Tibial nerve (tissue), 4 donors: ENCODE data around the gene SLC12A7. TPM values are rescaled to one million over a fixed set of nuclear protein-coding genes. Genes with fewer than 3 reads are reported as not detected.

Source experiments
- DNase-seq, 2 donors: peaks; one replicate each; pipeline ENCODE4 v3.0.0-alpha.2; 2019; ENCODE audit warnings: low spot score in 2 of 2
- H3K27ac ChIP-seq, 4 donors: fragments of 200-600 bp; sonication (generic) in 3 of 4; one replicate each; pipeline ENCODE4 v1.5.1; 2017 to 2019; ENCODE audit warnings: mild to moderate bottlenecking in 1 of 4
- H3K27me3 ChIP-seq, 2 donors: fragments of 200-600 bp; sonication (generic) in 1 of 2; one replicate each; pipeline versions ENCODE4 v1.5.1 to v1.6.0; 2017 to 2019
- H3K36me3 ChIP-seq, 3 donors: fragments of 200-600 bp; sonication (generic); one replicate each; pipeline ENCODE4 v1.5.1; 2018 to 2019
- H3K4me1 ChIP-seq, 4 donors: fragments of 200-600 bp; sonication (generic) in 3 of 4; one replicate each; pipeline ENCODE4 v1.5.1; 2017 to 2019
- H3K4me3 ChIP-seq, 4 donors: fragments of 200-600 bp; sonication (generic) in 3 of 4; one replicate each; pipeline ENCODE4 v1.5.1; 2017 to 2019; ENCODE audit warnings: mild to moderate bottlenecking in 1 of 4, moderate library complexity in 1 of 4
- H3K9me3 ChIP-seq, 4 donors: fragments of 200-600 bp; sonication (generic) in 3 of 4; one replicate each; pipeline ENCODE4 v1.5.1; 2017 to 2019
- CTCF ChIP-seq, 5 experiments: fragments of 200-600 bp in 3 of 5; fragments of 450-650 bp in 2 of 5; sonication (generic) in 3 of 5; IDR thresholded peaks; one replicate each; pipeline ENCODE4 v1.5.1; 2016 to 2019; ENCODE audit warnings: antibody characterized with exemption in 5 of 5, mild to moderate bottlenecking in 3 of 5, moderate library complexity in 2 of 5
- EP300 ChIP-seq, 2 donors: sonication (generic); formaldehyde crosslinking; IDR thresholded peaks; one replicate each; pipeline ENCODE4 v1.6.1; 2017; ENCODE audit warnings: antibody characterized with exemption in 2 of 2, mild to moderate bottlenecking in 1 of 2
- POLR2A ChIP-seq, 2 donors: fragments of 450-650 bp; IDR thresholded peaks; one replicate each; pipeline ENCODE4 v1.6.1; 2017; ENCODE audit warnings: antibody characterized with exemption in 2 of 2, mild to moderate bottlenecking in 2 of 2, moderate library complexity in 2 of 2
- WGBS, 2 donors: methylation state at CpG; one replicate each; pipeline ENCODE4 v1.1.5; 2018; 5-methylcytosine and 5-hydroxymethylcytosine counted together
- total RNA-seq, 4 donors: library from RNA; depleted of rRNA; stranded (reverse); fragments of >200 nt; gene quantifications; one replicate each; pipeline ENCODE4 v1.1.0, GENCODE V29; 2016

The SLC12A7 gene
- total RNA-seq, 4 donors from 2014 or later = 11.4 to 39.3 (median 18.8) TPM

- no peak overlapping the region for H3K4me3 ChIP-seq
- H3K9me3 ChIP-seq = no peaks in the 10 kb centered on the region
- TF ChIP-seq EP300 (IDR thresholded peaks at IDR 0.05) (no peak), POLR2A (IDR thresholded peaks at IDR 0.05) (no peak), CTCF (IDR thresholded peaks at IDR 0.05) (no peak)
- no peak overlapping the region for H3K27ac ChIP-seq
- no peak for DNase-seq
- no peaks in the 10 kb centered on the region for H3K27me3 ChIP-seq
- 89 to 95% methylated on average over 32 of the region's 32 CpGs for WGBS, 2 donors
- no peaks in the 10 kb centered on the region for H3K4me1 ChIP-seq
- H3K36me3 ChIP-seq = peaks cover 0 to 77% (median 0%) of the 10 kb centered on the region in 3 donors
Observed at GRCh38 chr5:1053391-1054017, 58.4 kb downstream of the SLC12A7 start.

GRCh38 chr5:1052641-1053390 is 59.0 kb downstream of the SLC12A7 start:
- DNase-seq = no peak
- H3K4me1 ChIP-seq = no peaks in the 10 kb centered on the region
- 91 to 95% methylated on average over 9 to 27 of the region's 29 CpGs for WGBS, 2 donors
- no peak overlapping the region for H3K4me3 ChIP-seq
- TF ChIP-seq CTCF (IDR thresholded peaks at IDR 0.05) (no peak), POLR2A (IDR thresholded peaks at IDR 0.05) (no peak), EP300 (IDR thresholded peaks at IDR 0.05) (no peak)
- no peaks in the 10 kb centered on the region for H3K9me3 ChIP-seq
- H3K27me3 ChIP-seq = no peaks in the 10 kb centered on the region
- peaks cover 0 to 70% (median 0%) of the 10 kb centered on the region in 3 donors for H3K36me3 ChIP-seq
- H3K27ac ChIP-seq = no peak overlapping the region

DNA sequence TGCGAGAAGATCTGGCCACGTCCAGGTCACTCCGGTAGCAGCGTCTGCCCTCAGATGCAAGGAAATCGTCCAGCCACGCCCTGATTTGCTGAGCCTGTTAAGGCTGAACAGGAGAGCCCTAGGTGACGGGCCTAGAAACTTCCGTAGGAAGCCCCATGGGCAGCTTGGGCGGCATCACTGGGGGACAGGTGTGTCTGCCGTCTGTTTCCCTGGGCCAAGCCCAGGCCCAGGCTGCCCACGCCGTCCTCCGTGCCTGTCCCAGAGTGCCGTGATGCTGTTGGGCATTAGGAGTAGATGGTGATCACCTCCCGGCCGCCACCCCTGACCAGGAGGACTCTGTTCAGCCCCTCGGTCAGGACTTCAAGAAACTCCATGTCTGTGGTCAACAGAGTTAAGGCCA is 59.8 kb downstream of the SLC12A7 start:
- 89 to 92% methylated on average over 13 to 17 of the region's 17 CpGs for WGBS, 2 donors
- H3K27ac ChIP-seq = no peak overlapping the region
- H3K27me3 ChIP-seq = no peaks in the 10 kb centered on the region
- no peak for DNase-seq
- TF ChIP-seq CTCF (IDR thresholded peaks at IDR 0.05) (no peak), EP300 (IDR thresholded peaks at IDR 0.05) (no peak), POLR2A (IDR thresholded peaks at IDR 0.05) (no peak)
- no peaks in the 10 kb centered on the region for H3K4me1 ChIP-seq
- peaks cover 0 to 62% (median 0%) of the 10 kb centered on the region in 3 donors for H3K36me3 ChIP-seq
- no peaks in the 10 kb centered on the region for H3K9me3 ChIP-seq
- H3K4me3 ChIP-seq = no peak overlapping the region

GRCh38 chr5:1051366-1051720 is 60.5 kb downstream of the SLC12A7 start:
- Histone ChIP-seq H3K36me3 (peaks cover 0 to 55% (median 0%) of the 10 kb centered on the region in 3 donors), H3K9me3 (no peaks in the 10 kb centered on the region), H3K4me1 (no peaks in the 10 kb centered on the region), H3K4me3 (no peak overlapping the region), H3K27me3 (no peaks in the 10 kb centered on the region), H3K27ac (no peak overlapping the region)
- no peak for DNase-seq
- 91 to 100% methylated on average over 6 to 8 of the region's 16 CpGs for WGBS, 2 donors
- TF ChIP-seq POLR2A (IDR thresholded peaks at IDR 0.05) (no peak), CTCF (IDR thresholded peaks at IDR 0.05) (no peak), EP300 (IDR thresholded peaks at IDR 0.05) (no peak)
